HEK293T (cell line): ENCODE data around the gene ATP10A.

Source experiments
- BHLHE40 ChIP-seq: fragments of 450-650 bp; IDR thresholded peaks from 2 replicates; pipeline ENCODE4 v1.6.1; 2016; ENCODE audit warnings: mild to moderate bottlenecking, moderate library complexity, borderline replicate concordance
- FOXA1 ChIP-seq: fragments of 450-650 bp; IDR thresholded peaks from 2 replicates; pipeline ENCODE4 v1.6.1; 2016; ENCODE audit warnings: mild to moderate bottlenecking
- SUZ12 ChIP-seq: fragments of 450-650 bp; IDR thresholded peaks from 2 replicates; pipeline ENCODE4 v1.6.1; 2016; ENCODE audit warnings: mild to moderate bottlenecking

DNA sequence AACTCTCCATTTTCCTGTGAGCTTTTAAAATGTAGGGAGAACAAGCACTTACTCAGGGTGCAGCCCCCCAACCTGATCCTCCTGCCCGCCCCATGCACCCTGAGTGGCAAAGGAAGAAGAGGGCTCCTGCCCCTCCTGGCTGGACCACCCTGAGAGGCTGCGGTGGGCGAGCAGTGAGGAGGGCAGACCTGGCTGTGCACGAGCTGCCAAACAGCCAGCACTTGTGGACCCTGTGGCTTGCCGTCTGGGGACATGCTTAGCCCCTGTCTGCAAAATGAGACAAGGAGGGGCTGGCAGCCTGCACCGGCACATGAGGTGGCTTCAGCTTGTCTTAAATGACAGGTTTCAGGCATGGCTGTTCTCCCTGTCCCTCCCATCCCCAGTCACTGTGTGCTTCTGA is 18.6 kb downstream of the ATP10A start:
- TF ChIP-seq SUZ12: no peak
- no peak for TF ChIP-seq BHLHE40
- TF ChIP-seq FOXA1: no peak
